PFSK-1 (cell line): ENCODE measurements around the gene SLC12A8.

Experiments used
- FOXP2 ChIP-seq: optimal IDR thresholded peaks from 2 replicates; pipeline ENCODE3; 2011; ENCODE audit warnings: borderline replicate concordance, control low read depth, inconsistent platforms; ENCODE audit not compliant: insufficient read depth; ENCODE audit errors: extremely low read length, extremely low read depth
- POLR2AphosphoS5 ChIP-seq: IDR thresholded peaks from 2 replicates; pipeline ENCODE4 v1.6.1; 2012; ENCODE audit warnings: low read depth, mild to moderate bottlenecking, control low read depth, low read length, moderate library complexity
- SIN3A ChIP-seq: IDR thresholded peaks from 2 replicates; pipeline ENCODE4 v1.6.1; 2012; ENCODE audit warnings: mild to moderate bottlenecking, low read length, moderate library complexity, borderline replicate concordance; ENCODE audit not compliant: insufficient read depth
- TAF1 ChIP-seq: IDR thresholded peaks from 2 replicates; pipeline ENCODE4 v1.6.1; 2012; ENCODE audit warnings: low read length, control low read depth, borderline replicate concordance; ENCODE audit not compliant: insufficient read depth
- TF ChIP-seq, protein P1 (sequence below), 2 experiments: IDR thresholded peaks; 2 replicates each; pipeline versions ENCODE4 v1.6.1 to v1.8.0; 2011 to 2012; ENCODE audit warnings: low read depth in 2 of 2, low read length in 2 of 2, control low read depth in 1 of 2, inconsistent platforms in 1 of 2, mild to moderate bottlenecking in 1 of 2, moderate library complexity in 1 of 2; ENCODE audit not compliant: insufficient read depth in 1 of 2

The SLC12A8 gene

DNA sequence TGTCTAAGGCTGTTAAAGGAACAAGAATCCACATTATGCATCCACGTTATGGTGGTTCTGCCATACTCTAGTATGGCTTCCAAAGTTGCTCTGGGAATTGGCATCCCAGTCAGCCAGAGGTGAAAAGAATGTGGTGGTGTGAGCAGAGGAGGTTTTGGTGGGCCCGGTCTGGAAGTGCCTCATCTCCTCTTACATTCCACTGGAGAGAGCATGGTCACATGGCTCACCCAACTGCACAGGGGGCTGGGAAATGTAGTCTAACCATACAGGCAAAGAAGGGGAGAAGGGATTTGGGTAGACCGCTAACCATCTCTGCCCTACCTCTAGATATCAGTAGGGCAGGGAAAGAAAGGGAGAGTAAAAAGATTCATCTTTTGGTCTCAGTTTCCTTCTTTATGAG, 153.6 kb downstream of the SLC12A8 start:
- no peak for TF ChIP-seq POLR2AphosphoS5
- no peak for TF ChIP-seq TAF1
- TF ChIP-seq, protein P1, sequence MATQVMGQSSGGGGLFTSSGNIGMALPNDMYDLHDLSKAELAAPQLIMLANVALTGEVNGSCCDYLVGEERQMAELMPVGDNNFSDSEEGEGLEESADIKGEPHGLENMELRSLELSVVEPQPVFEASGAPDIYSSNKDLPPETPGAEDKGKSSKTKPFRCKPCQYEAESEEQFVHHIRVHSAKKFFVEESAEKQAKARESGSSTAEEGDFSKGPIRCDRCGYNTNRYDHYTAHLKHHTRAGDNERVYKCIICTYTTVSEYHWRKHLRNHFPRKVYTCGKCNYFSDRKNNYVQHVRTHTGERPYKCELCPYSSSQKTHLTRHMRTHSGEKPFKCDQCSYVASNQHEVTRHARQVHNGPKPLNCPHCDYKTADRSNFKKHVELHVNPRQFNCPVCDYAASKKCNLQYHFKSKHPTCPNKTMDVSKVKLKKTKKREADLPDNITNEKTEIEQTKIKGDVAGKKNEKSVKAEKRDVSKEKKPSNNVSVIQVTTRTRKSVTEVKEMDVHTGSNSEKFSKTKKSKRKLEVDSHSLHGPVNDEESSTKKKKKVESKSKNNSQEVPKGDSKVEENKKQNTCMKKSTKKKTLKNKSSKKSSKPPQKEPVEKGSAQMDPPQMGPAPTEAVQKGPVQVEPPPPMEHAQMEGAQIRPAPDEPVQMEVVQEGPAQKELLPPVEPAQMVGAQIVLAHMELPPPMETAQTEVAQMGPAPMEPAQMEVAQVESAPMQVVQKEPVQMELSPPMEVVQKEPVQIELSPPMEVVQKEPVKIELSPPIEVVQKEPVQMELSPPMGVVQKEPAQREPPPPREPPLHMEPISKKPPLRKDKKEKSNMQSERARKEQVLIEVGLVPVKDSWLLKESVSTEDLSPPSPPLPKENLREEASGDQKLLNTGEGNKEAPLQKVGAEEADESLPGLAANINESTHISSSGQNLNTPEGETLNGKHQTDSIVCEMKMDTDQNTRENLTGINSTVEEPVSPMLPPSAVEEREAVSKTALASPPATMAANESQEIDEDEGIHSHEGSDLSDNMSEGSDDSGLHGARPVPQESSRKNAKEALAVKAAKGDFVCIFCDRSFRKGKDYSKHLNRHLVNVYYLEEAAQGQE (IDR thresholded peaks at IDR 0.05; ENCODE audit: insufficient read depth in 1 of 2, low read depth in 2 of 2, low read length in 2 of 2), result no peak
- TF ChIP-seq FOXP2, result no peak
- no peak for TF ChIP-seq SIN3A

DNA sequence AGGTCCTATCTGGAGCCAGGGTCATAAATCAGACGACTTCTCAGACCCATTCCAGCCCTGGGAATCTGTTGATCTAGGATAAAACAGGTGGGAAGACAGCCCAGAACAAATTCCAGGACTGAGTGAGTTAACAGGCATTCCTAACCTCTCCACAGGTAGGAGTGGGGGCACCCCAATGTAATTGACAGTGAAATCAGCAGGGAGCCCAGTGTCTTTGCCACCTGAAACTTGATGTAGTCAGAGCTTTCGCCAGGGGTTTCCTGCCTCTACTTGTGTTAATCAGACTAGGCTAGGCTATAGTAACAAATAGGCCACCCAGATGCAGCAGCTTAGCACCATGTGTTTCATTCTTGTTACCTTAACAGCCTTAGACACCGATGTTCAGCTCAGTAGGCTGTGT, 154.0 kb downstream of the SLC12A8 start:
- TF ChIP-seq FOXP2 (no peak), SIN3A (no peak), TAF1 (no peak), POLR2AphosphoS5 (no peak)
- TF ChIP-seq, protein P1 (IDR thresholded peaks at IDR 0.05; ENCODE audit: insufficient read depth in 1 of 2, low read depth in 2 of 2, low read length in 2 of 2), result no peak

- TF ChIP-seq TAF1, result no peak
- TF ChIP-seq SIN3A, result no peak
- no peak for TF ChIP-seq POLR2AphosphoS5
- TF ChIP-seq, protein P1 (IDR thresholded peaks at IDR 0.05; ENCODE audit: insufficient read depth in 1 of 2, low read depth in 2 of 2, low read length in 2 of 2), result no peak
- no peak for TF ChIP-seq FOXP2
Measured at GRCh38 chr3:125057186-125057850, 155.2 kb downstream of the SLC12A8 start.

GRCh38 chr3:125055913-125056745, 156.4 kb downstream of the SLC12A8 start, which contains the start of gene HEG1:
Gene HEG1 (minus strand): TSS chr3:125055997. CDS start chr3:125055890, 107 bp downstream.
- TF ChIP-seq TAF1 (no peak), POLR2AphosphoS5 (no peak), SIN3A (no peak), FOXP2 (no peak)
- TF ChIP-seq, protein P1 (IDR thresholded peaks at IDR 0.05; ENCODE audit: insufficient read depth in 1 of 2, low read depth in 2 of 2, low read length in 2 of 2), result no peak
